Gastrocnemius medialis (tissue), 4 donors: ENCODE results near the gene HIVEP1. TPM values are rescaled to one million over a fixed set of nuclear protein-coding genes. Genes with fewer than 3 reads are reported as not detected.

Experiments
- ATAC-seq, 2 donors: fragments of 150-250 bp; one replicate each; pipeline ENCODE4 v1.9.1; 2016
- DNase-seq, 2 donors: peaks; one replicate each; pipeline ENCODE4 v3.0.0-alpha.2; 2019
- H3K27ac ChIP-seq, 4 donors: fragments of 200-600 bp; sonication (generic); 1 replicate in 1 of 4; 2 replicates in 3 of 4; pipeline ENCODE4 v1.5.1; 2016 to 2018; ENCODE audit warnings: mild to moderate bottlenecking in 2 of 4, moderate library complexity in 1 of 4
- H3K27me3 ChIP-seq, 3 donors: fragments of 200-600 bp; sonication (generic) in 2 of 3; 1 replicate in 1 of 3; 2 replicates in 2 of 3; pipeline versions ENCODE4 v1.5.1 to v1.6.0; 2016 to 2019; ENCODE audit warnings: mild to moderate bottlenecking in 1 of 3, moderate library complexity in 1 of 3
- H3K36me3 ChIP-seq, 2 donors: fragments of 200-600 bp; sonication (generic) in 1 of 2; one replicate each; pipeline ENCODE4 v1.5.1; 2017 to 2018
- H3K4me1 ChIP-seq, 2 donors: fragments of 200-600 bp; sonication (generic) in 1 of 2; one replicate each; pipeline ENCODE4 v1.5.1; 2016 to 2017; ENCODE audit warnings: mild to moderate bottlenecking in 2 of 2
- H3K4me3 ChIP-seq, 4 donors: fragments of 200-600 bp; sonication (generic) in 3 of 4; 1 replicate in 1 of 4; 2 replicates in 3 of 4; pipeline ENCODE4 v1.5.1; 2016 to 2019; ENCODE audit warnings: mild to moderate bottlenecking in 2 of 4
- H3K9me3 ChIP-seq, 3 donors: fragments of 200-600 bp; sonication (generic) in 2 of 3; 1 replicate in 1 of 3; 2 replicates in 2 of 3; pipeline ENCODE4 v1.5.1; 2016 to 2019
- CTCF ChIP-seq, 5 experiments: fragments of 450-650 bp in 3 of 5; fragments of 200-600 bp in 2 of 5; sonication (generic) in 2 of 5; IDR thresholded peaks in 4 of 5; conservative IDR thresholded peaks in 1 of 5; 1 replicate in 4 of 5; 2 replicates in 1 of 5; pipeline ENCODE4 v1.5.1; 2016 to 2019; ENCODE audit warnings: antibody characterized with exemption in 5 of 5, mild to moderate bottlenecking in 3 of 5, moderate library complexity in 3 of 5
- POLR2A ChIP-seq, 2 donors: fragments of 450-650 bp; IDR thresholded peaks; one replicate each; pipeline ENCODE4 v1.6.1; 2017; ENCODE audit warnings: antibody characterized with exemption in 2 of 2, mild to moderate bottlenecking in 2 of 2, moderate library complexity in 2 of 2
- in situ Hi-C, 4 donors: fragments of 200-750 bp; cut with MboI; loops; one replicate each; pipeline versions ENCODE4 v1.15.0 to v1.8.0; 2017; ENCODE audit warnings: low sequenced_read_pairs in 4 of 4
- intact Hi-C: fragments of 100-400 bp; cut with DNase I; formaldehyde crosslinking; loops from one replicate; pipeline ENCODE4 v1.15.1; 2023; ENCODE audit warnings: low total_unique reads
- total RNA-seq, 4 donors: library from RNA; depleted of rRNA; stranded (reverse); fragments of >200 nt; gene quantifications; one replicate each; pipeline versions ENCODE4 v1.1.0 to v1.2.3, GENCODE V29; 2016

Gene HIVEP1
- total RNA-seq, 4 donors from 2014 or later = 8.3 to 13.5 (median 10.5) TPM

GRCh38 chr6:12208673-12209072 lies 196.6 kb downstream of the HIVEP1 start:
- in situ Hi-C loops = no loop called here
- Histone ChIP-seq H3K9me3 (no peaks in the 10 kb centered on the region), H3K4me3 (no peak overlapping the region), H3K27me3 (no peaks in the 10 kb centered on the region), H3K4me1 (no peaks in the 10 kb centered on the region), H3K27ac (no peak overlapping the region), H3K36me3 (no peaks in the 10 kb centered on the region)
- DNase-seq (no peak), ATAC-seq (no peak)
- intact Hi-C loops = no loop called here
- TF ChIP-seq CTCF (IDR thresholded peaks at IDR 0.05 in 4 of 5, conservative IDR thresholded peaks at IDR 0.05 in 1 of 5) (no peak), POLR2A (IDR thresholded peaks at IDR 0.05) (no peak)

Other genes with a start within 250 kb of the HIVEP1 start
- gene ADTRP, start 233.5 kb upstream of the HIVEP1 start, total RNA-seq = under 1 TPM in 2 of 4 donors, not detected in 2; 0.31 to 0.73 TPM